Inferior parietal cortex (tissue), 1 donor: Measurements from ENCODE around the gene SNRPA1.
"Not testable (repeated sequence)": the region's sequence is repeated elsewhere in the genome, so short reads cannot be mapped to it uniquely, and the experiment has no call there.

Experiments
- DNase-seq: peaks from one replicate; pipeline ENCODE4 v3.0.0-alpha.2; 2016; ENCODE audit errors: extremely low spot score

The SNRPA1 gene

DNA sequence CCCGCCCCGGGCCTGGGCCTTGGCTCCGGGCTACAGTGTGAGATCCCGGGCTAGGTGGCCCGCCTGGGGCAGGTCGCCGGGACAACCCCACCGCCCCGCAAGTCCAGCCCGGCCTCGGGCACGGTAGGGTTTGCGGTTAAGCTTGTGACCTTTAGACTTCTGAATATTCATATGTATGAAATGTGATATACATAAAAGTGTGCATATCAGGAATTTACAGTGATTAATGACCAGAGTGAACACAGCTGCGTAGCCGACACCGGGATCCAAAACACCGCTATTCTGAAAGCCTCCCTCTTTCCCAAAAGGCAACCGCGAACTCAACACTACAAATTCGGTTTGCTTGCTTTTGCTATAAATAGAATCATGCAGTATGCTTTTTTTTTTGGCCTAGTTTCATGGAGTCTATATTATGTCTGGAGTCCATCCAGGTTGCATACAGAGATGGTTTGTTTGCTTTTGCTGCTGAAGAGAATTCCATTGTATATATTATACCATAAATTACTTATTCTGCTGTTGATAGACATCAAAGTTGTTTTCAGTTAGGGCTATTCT, 636 bp upstream of the SNRPA1 start:
- DNase-seq = peak; percentile 13

GRCh38 chr15:101293122-101293521, 1.9 kb downstream of the SNRPA1 start:
- no peak for DNase-seq

DNA sequence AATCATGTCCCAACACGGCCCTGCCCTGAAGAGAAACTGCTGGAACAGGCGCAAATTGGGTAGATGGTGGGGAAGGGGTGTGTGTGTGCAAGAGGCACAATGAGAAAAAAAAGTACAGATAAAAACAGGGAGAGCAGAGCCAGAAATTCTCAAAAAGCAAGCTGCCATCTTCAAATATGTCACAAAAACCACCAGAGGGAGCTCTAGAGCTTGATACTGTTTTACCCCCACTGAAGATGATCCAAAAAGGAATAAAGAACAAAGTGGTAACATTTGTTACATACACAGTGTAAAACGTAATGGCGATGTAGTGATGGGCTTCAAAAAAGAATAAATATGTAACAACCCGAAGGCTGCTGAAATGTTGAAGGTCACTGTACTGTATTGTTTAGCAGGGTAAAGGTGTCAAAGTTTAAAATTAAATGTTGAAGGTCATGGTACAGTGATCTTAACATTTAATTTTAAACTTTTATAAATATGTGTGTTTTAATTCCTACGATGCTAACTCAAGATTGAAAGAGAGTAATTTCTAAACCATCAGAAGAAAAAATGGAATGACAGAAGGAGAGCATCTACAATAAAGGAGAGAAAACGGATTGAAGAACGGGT, 6.0 kb downstream of the SNRPA1 start:
- DNase-seq = peak; percentile 71

GRCh38 chr15:101287342-101287741, 7.7 kb downstream of the SNRPA1 start:
- DNase-seq = not testable (repeated sequence)

DNA sequence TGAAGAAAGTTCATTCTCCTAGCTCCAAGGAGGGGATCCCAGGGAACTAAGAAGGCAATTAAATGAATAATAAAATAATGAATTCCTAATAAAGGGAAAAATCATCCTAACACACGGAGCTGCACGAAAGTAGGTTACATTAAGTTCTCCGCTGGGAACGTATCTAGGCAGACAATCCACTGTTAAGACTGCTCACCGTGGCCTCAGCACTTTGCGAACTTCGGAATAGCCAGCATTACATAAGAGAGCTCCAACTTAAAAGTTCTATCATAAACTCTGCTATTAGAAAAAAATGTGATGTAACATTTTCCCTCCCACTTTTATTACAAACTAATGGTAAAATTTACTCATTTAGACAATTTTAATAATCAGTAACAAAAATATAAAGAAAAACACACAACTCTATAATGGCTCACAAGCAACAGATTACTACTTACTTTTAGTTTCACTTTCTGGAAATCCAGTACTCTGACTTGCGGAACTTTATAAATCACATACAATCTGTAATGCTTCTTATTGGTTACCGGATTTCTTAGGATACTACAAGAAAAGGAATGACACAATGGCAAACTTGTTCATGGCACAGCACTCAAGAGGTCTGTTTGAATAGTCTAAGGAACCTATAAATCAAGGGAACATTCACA, 8.5 kb downstream of the SNRPA1 start:
- DNase-seq = no peak

DNA sequence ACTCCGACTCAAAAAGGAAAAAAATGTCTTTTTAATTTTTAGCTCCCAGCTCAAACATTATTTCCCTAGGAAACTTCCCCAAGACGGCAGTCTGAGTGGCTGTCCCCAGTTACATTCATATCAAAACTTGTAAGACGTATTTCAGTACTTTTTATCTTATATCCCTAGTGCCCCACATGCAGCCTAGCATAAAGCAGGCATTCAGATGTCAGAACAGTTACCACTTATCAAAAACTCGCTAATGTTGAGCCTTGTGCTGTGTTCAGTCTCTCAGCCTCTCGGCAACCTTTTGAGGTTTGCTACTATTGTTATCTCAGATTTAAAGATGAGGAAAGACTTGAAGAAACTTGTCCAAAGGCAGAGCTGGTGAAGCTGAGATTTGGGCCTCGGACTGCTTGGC, 11.1 kb downstream of the SNRPA1 start:
- DNase-seq = no peak

DNA sequence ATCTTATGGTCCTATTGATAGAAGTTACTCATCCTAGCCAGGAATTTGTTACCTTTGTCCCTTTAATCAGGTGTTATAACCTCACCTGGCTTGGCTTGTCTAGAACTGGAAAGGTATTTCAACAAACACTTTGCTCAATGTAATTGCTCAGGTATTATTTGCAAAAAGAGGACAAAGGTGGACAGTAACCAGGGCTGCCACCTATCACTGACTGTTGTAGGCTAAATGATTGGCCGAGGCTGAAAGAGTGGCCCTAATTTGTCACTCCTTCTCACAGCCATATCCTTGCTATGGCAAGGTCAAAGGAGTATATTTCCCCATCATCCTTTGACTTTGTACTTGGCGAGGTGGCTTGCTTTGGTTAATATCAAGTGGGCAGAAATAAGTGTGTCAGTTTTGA, 15.0 kb downstream of the SNRPA1 start:
- DNase-seq = no peak

- DNase-seq = no peak
Measured at GRCh38 chr15:101277943-101278564, 17.0 kb downstream of the SNRPA1 start.

GRCh38 chr15:101277038-101277822, 17.8 kb downstream of the SNRPA1 start, which contains the start of gene SELENOS:
TSS of gene SELENOS (minus strand) at chr15:101277485. CDS start at chr15:101277417, 68 bp downstream.
- DNase-seq = peak; percentile 86

DNA sequence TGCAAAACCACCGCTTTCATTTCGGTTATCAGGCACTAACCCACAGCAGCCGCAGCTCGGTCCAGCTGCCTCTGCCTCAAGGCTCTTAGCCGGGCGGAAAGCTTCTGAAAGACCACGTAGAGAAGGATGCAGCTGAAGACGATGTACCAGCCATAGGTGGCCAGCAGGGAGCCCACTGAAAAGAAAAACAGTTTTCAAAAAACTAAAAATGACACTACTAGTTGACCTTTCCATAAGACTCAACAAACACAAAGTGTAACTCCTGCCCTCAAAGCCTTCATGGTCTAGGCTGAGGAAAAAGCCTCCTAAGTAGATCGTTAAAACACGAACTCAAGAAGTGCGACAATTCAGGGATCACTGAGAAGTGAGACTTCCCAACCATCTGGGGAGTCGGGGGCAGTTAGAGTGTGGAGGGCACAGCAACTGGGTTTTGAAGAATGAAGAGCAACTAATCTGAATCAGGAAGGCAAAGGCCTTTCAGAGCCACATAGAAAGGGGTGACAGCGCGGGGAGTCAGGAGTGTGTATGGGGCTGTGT, 18.5 kb downstream of the SNRPA1 start:
- DNase-seq = no peak

GRCh38 chr15:101275018-101275417, 20.0 kb downstream of the SNRPA1 start:
- no peak for DNase-seq

GRCh38 chr15:101273534-101273933, 21.5 kb downstream of the SNRPA1 start:
- no peak for DNase-seq

GRCh38 chr15:101272584-101272983, 22.5 kb downstream of the SNRPA1 start:
- DNase-seq = no peak

- no peak for DNase-seq
Measured at GRCh38 chr15:101269479-101270223, 25.4 kb downstream of the SNRPA1 start.

DNA sequence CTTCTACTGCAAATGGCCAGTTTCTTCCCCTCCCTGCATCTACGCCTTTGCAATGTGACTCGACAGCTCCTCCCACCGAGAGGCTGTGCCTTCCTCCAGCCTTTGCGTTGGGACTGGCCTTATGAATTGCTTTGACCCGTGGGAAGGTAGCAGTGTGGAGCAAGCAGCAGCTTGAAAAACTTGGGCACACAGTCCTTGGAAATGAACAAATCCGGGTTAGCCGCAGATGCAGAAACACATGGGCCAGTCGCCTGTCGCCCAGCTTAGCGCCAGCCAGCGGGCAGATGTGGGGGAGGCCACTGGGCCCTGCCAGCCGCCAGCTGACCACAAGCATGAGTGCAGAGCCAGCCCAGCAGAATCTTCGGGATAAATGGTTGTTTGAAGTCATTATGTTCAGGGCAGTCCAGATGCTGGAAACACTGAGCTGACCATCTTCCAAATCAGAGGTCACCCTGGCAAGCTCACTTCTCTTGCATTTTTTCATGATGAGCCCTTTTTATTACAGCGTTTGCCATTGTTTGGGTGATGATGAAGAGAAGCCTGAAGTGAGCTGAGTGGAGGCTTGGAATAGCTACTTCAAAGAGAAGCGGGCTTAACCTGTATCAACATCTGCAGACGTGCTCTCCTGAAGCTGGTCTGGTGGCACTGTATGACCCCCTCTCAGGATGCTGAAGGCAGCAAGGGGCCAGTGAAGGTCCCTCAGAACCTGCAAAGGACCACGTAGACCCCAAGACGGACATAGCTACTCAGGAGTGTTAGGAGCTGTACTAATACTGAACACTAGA, 27.5 kb downstream of the SNRPA1 start:
- peak; percentile 41 for DNase-seq

DNA sequence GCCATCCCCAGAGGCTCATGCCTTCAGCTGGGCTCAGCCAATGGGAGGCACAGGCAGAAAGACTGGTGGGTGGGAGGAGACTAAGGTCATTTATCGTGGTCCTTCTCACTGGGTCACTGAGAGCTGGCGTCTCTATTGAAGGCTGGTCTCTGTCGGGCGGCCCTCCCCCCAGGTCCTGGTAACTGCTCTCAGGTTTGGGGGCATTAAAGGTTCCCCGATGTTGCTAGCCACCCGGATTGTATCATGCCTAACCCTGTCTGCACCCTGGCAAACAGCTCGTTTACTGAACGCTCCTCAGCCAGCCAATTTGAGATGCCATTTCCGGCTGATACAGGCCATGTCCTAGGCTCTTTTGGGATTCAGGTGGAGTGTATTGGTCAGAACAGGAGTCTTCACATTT, 28.3 kb downstream of the SNRPA1 start:
- DNase-seq = no peak

- DNase-seq = no peak
Measured at GRCh38 chr15:101266034-101266433, 29.0 kb downstream of the SNRPA1 start.

- no peak for DNase-seq
Measured at GRCh38 chr15:101264911-101265641, 30.0 kb downstream of the SNRPA1 start.

DNA sequence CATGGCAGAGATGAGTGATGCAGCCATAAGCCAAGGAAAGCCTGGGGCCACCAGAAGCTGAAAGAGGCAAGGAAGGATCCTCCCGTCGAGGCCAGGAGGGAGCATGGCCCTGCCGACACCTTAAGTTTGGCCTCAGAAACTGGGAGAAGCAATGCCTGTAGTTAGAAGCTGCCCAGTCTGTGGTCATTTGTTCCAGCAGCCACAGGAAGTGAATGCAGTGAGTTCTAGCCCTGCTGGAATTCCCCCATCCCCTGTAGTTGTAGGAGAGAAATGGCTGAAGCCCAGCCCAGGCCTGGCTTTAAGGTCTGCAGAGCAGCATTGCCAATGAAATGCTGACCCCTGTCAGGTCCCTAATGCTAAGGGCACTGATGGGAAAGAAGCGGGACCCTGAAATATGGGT, 31.0 kb downstream of the SNRPA1 start:
- no peak for DNase-seq

- DNase-seq = no peak
Measured at GRCh38 chr15:101262551-101262950, 32.5 kb downstream of the SNRPA1 start.
